Glutamatergic neuron (in vitro differentiated cells): Measurements from ENCODE around the gene FBN2. TPM values are rescaled to one million over a fixed set of nuclear protein-coding genes. Genes with fewer than 3 reads are reported as not detected.

Experiments used
- DNase-seq: peaks from one replicate; pipeline ENCODE4 v3.0.0; 2022
- H3K27ac Mint-ChIP-seq: one replicate; pipeline ENCODE4 v1.8.0; 2020; ENCODE audit warnings: mild to moderate bottlenecking, mixed read lengths, inconsistent platforms; ENCODE audit not compliant: unreplicated experiment
- H3K27me3 Mint-ChIP-seq: one replicate; pipeline ENCODE4 v1.8.0; 2020; ENCODE audit warnings: mild to moderate bottlenecking, moderate library complexity, mixed read lengths, inconsistent platforms; ENCODE audit not compliant: unreplicated experiment
- H3K36me3 Mint-ChIP-seq: one replicate; pipeline ENCODE4 v1.8.0; 2020; ENCODE audit warnings: mild to moderate bottlenecking, mixed read lengths, inconsistent platforms; ENCODE audit not compliant: unreplicated experiment
- H3K4me1 Mint-ChIP-seq: one replicate; pipeline ENCODE4 v1.8.0; 2020; ENCODE audit warnings: mild to moderate bottlenecking, low read depth, mixed read lengths, inconsistent platforms; ENCODE audit not compliant: unreplicated experiment
- H3K4me3 Mint-ChIP-seq: one replicate; pipeline ENCODE4 v1.8.0; 2020; ENCODE audit warnings: mild to moderate bottlenecking, mixed read lengths, inconsistent platforms; ENCODE audit not compliant: unreplicated experiment
- H3K9me3 Mint-ChIP-seq: one replicate; pipeline ENCODE4 v1.8.0; 2020; ENCODE audit warnings: mild to moderate bottlenecking, moderate library complexity, mixed read lengths, inconsistent platforms; ENCODE audit not compliant: unreplicated experiment
- CTCF ChIP-seq: fragments of 200-600 bp; sonication (generic); IDR thresholded peaks from one replicate; pipeline ENCODE4 v1.5.0; 2021; ENCODE audit not compliant: partially characterized antibody, unreplicated experiment
- total RNA-seq: library from RNA; stranded (reverse); fragmentation: NEBNext Ultra II Directional; extraction: Animal tissue kit (Norgen Biotek cat#: 25700); gene quantifications from one replicate; pipeline ENCODE4 v1.2.1, GENCODE V29; 2021; ENCODE audit not compliant: unreplicated experiment

The FBN2 gene
- total RNA-seq, 1 donor from 2014 or later, result 0.86 TPM

- H3K36me3 Mint-ChIP-seq, result no peaks in the 10 kb centered on the region
- no peak overlapping the region for H3K4me3 Mint-ChIP-seq
- no peak overlapping the region for H3K27ac Mint-ChIP-seq
- H3K9me3 Mint-ChIP-seq, result no peaks in the 10 kb centered on the region
- peaks cover 5% of the 10 kb centered on the region for H3K4me1 Mint-ChIP-seq
- TF ChIP-seq CTCF, result no peak
- no peaks in the 10 kb centered on the region for H3K27me3 Mint-ChIP-seq
- no peak for DNase-seq
These were observed 124.7 kb downstream of the FBN2 start for GRCh38 chr5:128413356-128413755.

GRCh38 chr5:128412145-128412930 lies 125.7 kb downstream of the FBN2 start:
- no peak overlapping the region for H3K27ac Mint-ChIP-seq
- no peak for DNase-seq
- H3K9me3 Mint-ChIP-seq, result no peaks in the 10 kb centered on the region
- no peak for TF ChIP-seq CTCF
- H3K4me3 Mint-ChIP-seq, result no peak overlapping the region
- peaks cover 6% of the 10 kb centered on the region for H3K4me1 Mint-ChIP-seq
- H3K36me3 Mint-ChIP-seq, result no peaks in the 10 kb centered on the region
- H3K27me3 Mint-ChIP-seq, result no peaks in the 10 kb centered on the region

GRCh38 chr5:128409166-128409800 lies 128.8 kb downstream of the FBN2 start:
- no peaks in the 10 kb centered on the region for H3K36me3 Mint-ChIP-seq
- peaks cover 7% of the 10 kb centered on the region for H3K4me1 Mint-ChIP-seq
- no peak for TF ChIP-seq CTCF
- no peak overlapping the region for H3K27ac Mint-ChIP-seq
- H3K9me3 Mint-ChIP-seq, result peaks cover 2% of the 10 kb centered on the region
- H3K27me3 Mint-ChIP-seq, result no peaks in the 10 kb centered on the region
- no peak for DNase-seq
- H3K4me3 Mint-ChIP-seq, result no peak overlapping the region

GRCh38 chr5:128408622-128409021 lies 129.4 kb downstream of the FBN2 start:
- no peak overlapping the region for H3K27ac Mint-ChIP-seq
- DNase-seq, result no peak
- H3K36me3 Mint-ChIP-seq, result no peaks in the 10 kb centered on the region
- H3K9me3 Mint-ChIP-seq, result peaks cover 2% of the 10 kb centered on the region
- H3K27me3 Mint-ChIP-seq, result no peaks in the 10 kb centered on the region
- no peak for TF ChIP-seq CTCF
- H3K4me1 Mint-ChIP-seq, result peaks cover 9% of the 10 kb centered on the region
- H3K4me3 Mint-ChIP-seq, result no peak overlapping the region

GRCh38 chr5:128407944-128408343 lies 130.1 kb downstream of the FBN2 start:
- Mint-ChIP-seq H3K27ac (no peak overlapping the region), H3K27me3 (no peaks in the 10 kb centered on the region), H3K4me3 (no peak overlapping the region), H3K36me3 (no peaks in the 10 kb centered on the region), H3K4me1 (peaks cover 9% of the 10 kb centered on the region), H3K9me3 (peaks cover 2% of the 10 kb centered on the region)
- DNase-seq, result no peak
- no peak for TF ChIP-seq CTCF
